NB4 (cell line): ENCODE results near the gene ANXA3.

ENCODE experiments used
- POLR2A ChIP-seq: IDR thresholded peaks from 2 replicates; pipeline ENCODE4 v1.6.1; 2011; ENCODE audit warnings: mild to moderate bottlenecking; ENCODE audit not compliant: insufficient read length; ENCODE audit errors: extremely low read depth
- TF ChIP-seq, protein P1 (sequence below): IDR thresholded peaks from one replicate; pipeline ENCODE4 v1.5.1; 2012; ENCODE audit warnings: low read depth, low read length

- TF ChIP-seq, protein P1, sequence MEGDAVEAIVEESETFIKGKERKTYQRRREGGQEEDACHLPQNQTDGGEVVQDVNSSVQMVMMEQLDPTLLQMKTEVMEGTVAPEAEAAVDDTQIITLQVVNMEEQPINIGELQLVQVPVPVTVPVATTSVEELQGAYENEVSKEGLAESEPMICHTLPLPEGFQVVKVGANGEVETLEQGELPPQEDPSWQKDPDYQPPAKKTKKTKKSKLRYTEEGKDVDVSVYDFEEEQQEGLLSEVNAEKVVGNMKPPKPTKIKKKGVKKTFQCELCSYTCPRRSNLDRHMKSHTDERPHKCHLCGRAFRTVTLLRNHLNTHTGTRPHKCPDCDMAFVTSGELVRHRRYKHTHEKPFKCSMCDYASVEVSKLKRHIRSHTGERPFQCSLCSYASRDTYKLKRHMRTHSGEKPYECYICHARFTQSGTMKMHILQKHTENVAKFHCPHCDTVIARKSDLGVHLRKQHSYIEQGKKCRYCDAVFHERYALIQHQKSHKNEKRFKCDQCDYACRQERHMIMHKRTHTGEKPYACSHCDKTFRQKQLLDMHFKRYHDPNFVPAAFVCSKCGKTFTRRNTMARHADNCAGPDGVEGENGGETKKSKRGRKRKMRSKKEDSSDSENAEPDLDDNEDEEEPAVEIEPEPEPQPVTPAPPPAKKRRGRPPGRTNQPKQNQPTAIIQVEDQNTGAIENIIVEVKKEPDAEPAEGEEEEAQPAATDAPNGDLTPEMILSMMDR, result no peak
- no peak for TF ChIP-seq POLR2A
Measured at GRCh38 chr4:78613522-78614321, 62.2 kb downstream of the ANXA3 start.
